GM23338 (cell line): ENCODE results near the gene SERGEF. TPM values are rescaled to one million over a fixed set of nuclear protein-coding genes. Genes with fewer than 3 reads are reported as not detected.

Experiments
- ATAC-seq: fragments of 200-7000 bp; cut with Tn5 transposase; 3 replicates; pipeline ENCODE4 v1.9.1; 2020
- DNase-seq: peaks from one replicate; pipeline ENCODE4 v3.0.0-alpha.2; 2015; ENCODE audit warnings: low spot score
- H2AFZ ChIP-seq: fragments of 200-600 bp; sonication (generic); 2 replicates; pipeline ENCODE4 v1.8.0; 2016; ENCODE audit warnings: antibody characterized with exemption, mild to moderate bottlenecking, moderate library complexity
- H3F3A ChIP-seq: fragments of 200-600 bp; sonication (generic); replicated peaks from 2 replicates; pipeline ENCODE4 v1.8.0; 2017; ENCODE audit warnings: antibody characterized with exemption, mixed run types, low read depth
- H3K27ac ChIP-seq: fragments of 200-600 bp; sonication (generic); 2 replicates; pipeline ENCODE4 v1.6.1; 2016; ENCODE audit warnings: low read depth
- H3K27me3 ChIP-seq: fragments of 200-600 bp; sonication (generic); 2 replicates; pipeline ENCODE4 v1.8.0; 2016; ENCODE audit warnings: mild to moderate bottlenecking, mixed run types, moderate library complexity; ENCODE audit not compliant: insufficient read depth
- H3K36me3 ChIP-seq: fragments of 200-600 bp; sonication (generic); 2 replicates; pipeline ENCODE4 v1.8.0; 2016; ENCODE audit warnings: mild to moderate bottlenecking; ENCODE audit not compliant: insufficient read depth
- H3K4me1 ChIP-seq: fragments of 200-600 bp; sonication (generic); 2 replicates; pipeline ENCODE4 v1.8.0; 2016; ENCODE audit warnings: mild to moderate bottlenecking, moderate library complexity; ENCODE audit not compliant: insufficient read depth
- H3K4me2 ChIP-seq: fragments of 200-600 bp; sonication (generic); 2 replicates; pipeline ENCODE4 v1.7.1; 2017; ENCODE audit warnings: mixed run types
- H3K4me3 ChIP-seq: fragments of 200-600 bp; sonication (generic); 2 replicates; pipeline ENCODE4 v1.6.1; 2016; ENCODE audit warnings: mixed run types
- H3K79me2 ChIP-seq: fragments of 200-600 bp; sonication (generic); replicated peaks from 2 replicates; pipeline ENCODE4 v1.8.0; 2017; ENCODE audit warnings: mild to moderate bottlenecking; ENCODE audit not compliant: insufficient read depth
- H3K9me2 ChIP-seq: fragments of 200-600 bp; sonication (generic); 2 replicates; pipeline ENCODE4 v1.8.0; 2017; ENCODE audit not compliant: insufficient read depth
- H4K20me1 ChIP-seq: fragments of 200-600 bp; sonication (generic); replicated peaks from 2 replicates; pipeline ENCODE4 v1.8.0; 2017; ENCODE audit warnings: mild to moderate bottlenecking; ENCODE audit not compliant: insufficient read depth
- H3K27ac Mint-ChIP-seq: 2 replicates; pipeline ENCODE4 v1.8.0; 2020; ENCODE audit warnings: inconsistent platforms, mild to moderate bottlenecking, moderate library complexity, mixed read lengths
- H3K27me3 Mint-ChIP-seq: 3 replicates; pipeline ENCODE4 v1.8.0; 2022; ENCODE audit warnings: low read depth, mild to moderate bottlenecking, moderate library complexity, mixed read lengths, inconsistent platforms; ENCODE audit not compliant: insufficient read depth, poor library complexity
- H3K36me3 Mint-ChIP-seq: 3 replicates; pipeline ENCODE4 v1.8.0; 2021; ENCODE audit warnings: low read depth, mild to moderate bottlenecking, inconsistent platforms, moderate library complexity, mixed read lengths
- H3K4me1 Mint-ChIP-seq: 3 replicates; pipeline ENCODE4 v1.8.0; 2020; ENCODE audit warnings: mild to moderate bottlenecking, inconsistent platforms, mixed read lengths
- H3K4me3 Mint-ChIP-seq: 3 replicates; pipeline ENCODE4 v1.8.0; 2021; ENCODE audit warnings: moderate library complexity, mild to moderate bottlenecking, inconsistent platforms, mixed read lengths
- H3K9me3 Mint-ChIP-seq: 3 replicates; pipeline ENCODE4 v1.8.0; 2020; ENCODE audit warnings: moderate library complexity, mild to moderate bottlenecking, inconsistent platforms, mixed read lengths
- CREB1 ChIP-seq: fragments of 250-450 bp; sonication (Bioruptor Pico); IDR thresholded peaks from 2 replicates; pipeline ENCODE4 v1.5.0; 2020; ENCODE audit warnings: low read depth, mild to moderate bottlenecking, moderate library complexity
- CTCF ChIP-seq, 2 experiments: fragments of 200-600 bp in 1 of 2; sonication (generic) in 1 of 2; conservative IDR thresholded peaks; 2 replicates each; pipeline versions ENCODE4 v1.5.1 to v1.6.1; 2016 to 2017; ENCODE audit warnings: antibody characterized with exemption in 2 of 2, low read depth in 2 of 2, mild to moderate bottlenecking in 2 of 2, moderate library complexity in 1 of 2
- EZH2 ChIP-seq: fragments of 200-600 bp; sonication (generic); IDR thresholded peaks from one replicate; pipeline ENCODE4 v1.8.0; 2017; ENCODE audit warnings: antibody characterized with exemption, mild to moderate bottlenecking, low read depth; ENCODE audit not compliant: unreplicated experiment
- EZH2phosphoT487 ChIP-seq: fragments of 200-600 bp; sonication (generic); IDR thresholded peaks from one replicate; pipeline ENCODE4 v1.8.1; 2018; ENCODE audit warnings: antibody characterized with exemption; ENCODE audit not compliant: unreplicated experiment
- JUNB ChIP-seq: IDR thresholded peaks from one replicate; pipeline ENCODE4 v1.6.1; 2016; ENCODE audit warnings: antibody characterized with exemption; ENCODE audit not compliant: unreplicated experiment
- NANOG ChIP-seq: IDR thresholded peaks from 2 replicates; pipeline ENCODE4 v1.6.1; 2016; ENCODE audit warnings: antibody characterized with exemption, borderline replicate concordance
- POLR2AphosphoS5 ChIP-seq: IDR thresholded peaks from 2 replicates; pipeline ENCODE4 v1.6.1; 2016; ENCODE audit warnings: antibody characterized with exemption, low read depth
- REST ChIP-seq: IDR thresholded peaks from one replicate; pipeline ENCODE4 v1.6.1; 2018; ENCODE audit warnings: antibody characterized with exemption; ENCODE audit not compliant: unreplicated experiment
- STAT1 ChIP-seq: IDR thresholded peaks from one replicate; pipeline ENCODE4 v1.6.1; 2016; ENCODE audit warnings: antibody characterized with exemption; ENCODE audit not compliant: unreplicated experiment
- ZNF114 ChIP-seq: fragments of 250-450 bp; sonication (Bioruptor Pico); IDR thresholded peaks from 2 replicates; pipeline ENCODE4 v1.5.0; 2020; ENCODE audit warnings: mild to moderate bottlenecking, moderate library complexity
- ZNF331 ChIP-seq: fragments of 250-450 bp; sonication (Bioruptor Pico); IDR thresholded peaks from 2 replicates; pipeline ENCODE4 v1.5.0; 2020; ENCODE audit warnings: low read depth, mild to moderate bottlenecking, moderate library complexity
- polyA plus RNA-seq: library from polyadenylated mRNA; unstranded; fragments of >200 nt; fragmentation: Nextera tagmentation; extraction: Ambion mirVana; gene quantifications from 2 replicates; pipeline ENCODE4 v1.2.1, GENCODE V29; 2016
- total RNA-seq: library from RNA; depleted of rRNA; stranded (reverse); fragments of >200 nt; shearing (Covaris generic); gene quantifications from 2 replicates; pipeline ENCODE4 v1.2.3, GENCODE V29; 2014
- TF ChIP-seq, protein P1 (sequence below): IDR thresholded peaks from 2 replicates; pipeline ENCODE4 v1.6.1; 2016; ENCODE audit warnings: antibody characterized with exemption

SERGEF gene
- total and polyA plus RNA-seq, 2 experiments from 2014 or later, result 24.2 to 27.9 TPM

DNA sequence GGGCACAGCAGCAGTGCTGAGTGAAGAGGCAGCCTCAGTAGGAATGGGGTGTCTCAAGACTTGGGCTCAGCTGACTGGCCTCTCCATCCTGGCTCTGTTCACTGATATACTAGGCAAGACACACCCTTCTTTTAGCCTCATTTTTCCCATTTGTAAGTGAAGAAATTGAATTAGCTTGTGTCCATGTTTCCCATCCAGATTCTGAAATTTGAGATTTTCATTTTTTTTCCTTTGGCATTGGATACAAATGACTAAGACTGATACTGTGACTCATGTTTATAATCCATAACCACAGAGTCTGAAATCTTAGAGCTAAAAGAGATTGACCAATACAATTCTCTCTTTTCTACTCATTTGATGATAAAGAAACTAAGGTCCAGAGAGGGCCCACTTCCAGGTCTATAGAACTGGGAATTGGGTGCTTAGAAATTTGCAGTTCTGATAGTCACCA is 167.4 kb downstream of the SERGEF start (continued):
- no peak for TF ChIP-seq NANOG
- TF ChIP-seq REST, result no peak
- TF ChIP-seq CREB1, result no peak

- Histone ChIP-seq H3K79me2 (no peaks in the 10 kb centered on the region), H3K4me1 (no peaks in the 10 kb centered on the region), H3F3A (no peaks in the 10 kb centered on the region), H2AFZ (no peak overlapping the region), H4K20me1 (no peaks in the 10 kb centered on the region), H3K27me3 (no peaks in the 10 kb centered on the region), H3K36me3 (no peaks in the 10 kb centered on the region), H3K9me2 (no peaks in the 10 kb centered on the region), H3K4me2 (no peak overlapping the region), H3K4me3 (no peak overlapping the region), H3K27ac (no peak overlapping the region)
- Mint-ChIP-seq H3K36me3 (no peaks in the 10 kb centered on the region), H3K27ac (no peak overlapping the region), H3K4me1 (peaks cover 5% of the 10 kb centered on the region), H3K27me3 (peaks cover 4% of the 10 kb centered on the region), H3K4me3 (no peak overlapping the region), H3K9me3 (no peaks in the 10 kb centered on the region; the same call in 2 of the 3 replicates)
- DNase-seq (no peak), ATAC-seq (no peak)
- TF ChIP-seq STAT1 (no peak), ZNF114 (CRISPR knock-in tag) (no peak), JUNB (no peak), CTCF (conservative IDR thresholded peaks at IDR 0.05; ENCODE audit: low read depth in 2 of 2) (no peak), REST (no peak), POLR2AphosphoS5 (no peak), NANOG (no peak), EZH2 (no peak), ZNF331 (no peak), EZH2phosphoT487 (no peak)
- TF ChIP-seq, protein P1, sequence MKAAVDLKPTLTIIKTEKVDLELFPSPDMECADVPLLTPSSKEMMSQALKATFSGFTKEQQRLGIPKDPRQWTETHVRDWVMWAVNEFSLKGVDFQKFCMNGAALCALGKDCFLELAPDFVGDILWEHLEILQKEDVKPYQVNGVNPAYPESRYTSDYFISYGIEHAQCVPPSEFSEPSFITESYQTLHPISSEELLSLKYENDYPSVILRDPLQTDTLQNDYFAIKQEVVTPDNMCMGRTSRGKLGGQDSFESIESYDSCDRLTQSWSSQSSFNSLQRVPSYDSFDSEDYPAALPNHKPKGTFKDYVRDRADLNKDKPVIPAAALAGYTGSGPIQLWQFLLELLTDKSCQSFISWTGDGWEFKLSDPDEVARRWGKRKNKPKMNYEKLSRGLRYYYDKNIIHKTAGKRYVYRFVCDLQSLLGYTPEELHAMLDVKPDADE, result no peak
These were observed 172.7 kb downstream of the SERGEF start for GRCh38 chr11:17840101-17840548.
